IMR-90 (cell line): ENCODE results near the gene SLC22A16. TPM values are rescaled to one million over a fixed set of nuclear protein-coding genes. Genes with fewer than 3 reads are reported as not detected.
A peak's percentile ranks its signal among the peaks of the same experiment; 100 is the strongest.

Experiments used
- ATAC-seq: fragments of 200-7000 bp; cut with Tn5 transposase; 2 replicates; pipeline ENCODE4 v1.9.1; 2020; ENCODE audit warnings: low read depth, mild to moderate bottlenecking, moderate library complexity
- BruUV-seq: library from RNA; stranded (reverse); fragments of 400-500 nt; replicated peaks from 2 replicates; lab custom pipeline; 2021; lab: Mats Ljungman, UMichigan
- CTCF ChIA-PET: fragments of 300-600 bp; formaldehyde crosslinking; extraction: SDS; loops from one replicate; lab custom pipeline; 2021; ENCODE audit warnings: antibody characterized with exemption; lab: Yijun Ruan, JAX
- POLR2A ChIA-PET: fragments of 300-600 bp; sonication (Branson Sonifier 250); formaldehyde crosslinking; loops from one replicate; lab custom pipeline; 2022; ENCODE audit warnings: antibody characterized with exemption; ENCODE audit not compliant: unreplicated experiment; lab: Charles Lee
- DNase-seq: peaks from one replicate; pipeline ENCODE4 v3.0.0; 2013
- H2AFZ ChIP-seq: replicated peaks from 2 replicates; pipeline ENCODE3; 2013; ENCODE audit warnings: low read length, mild to moderate bottlenecking; ENCODE audit not compliant: poor library complexity
- H2AK5ac ChIP-seq: 2 replicates; pipeline ENCODE4 v1.6.1; 2013; ENCODE audit warnings: low read depth, low read length, inconsistent platforms
- H2AK9ac ChIP-seq: replicated peaks from 2 replicates; pipeline ENCODE3; 2013; ENCODE audit warnings: mild to moderate bottlenecking, low read depth, low read length, moderate library complexity; ENCODE audit not compliant: poor library complexity
- H2BK120ac ChIP-seq: 2 replicates; pipeline ENCODE4 v1.6.1; 2013; ENCODE audit warnings: low read depth, low read length, inconsistent platforms
- H2BK15ac ChIP-seq: 3 replicates; pipeline ENCODE4 v1.6.1; 2013; ENCODE audit warnings: low read depth, low read length, inconsistent platforms
- H2BK20ac ChIP-seq: 2 replicates; pipeline ENCODE4 v1.6.1; 2013; ENCODE audit warnings: low read depth, mild to moderate bottlenecking, inconsistent platforms, low read length, moderate library complexity
- H2BK5ac ChIP-seq: 2 replicates; pipeline ENCODE4 v1.6.1; 2013; ENCODE audit warnings: mild to moderate bottlenecking, low read depth, low read length, inconsistent platforms; ENCODE audit not compliant: poor library complexity, severe bottlenecking
- H3K14ac ChIP-seq: replicated peaks from 2 replicates; pipeline ENCODE4 v1.6.1; 2013; ENCODE audit warnings: low read depth, low read length, inconsistent platforms
- H3K18ac ChIP-seq: 2 replicates; pipeline ENCODE4 v1.6.1; 2013; ENCODE audit warnings: low read depth, low read length, control low read depth
- H3K23ac ChIP-seq: 2 replicates; pipeline ENCODE4 v1.6.1; 2013; ENCODE audit warnings: low read depth, low read length, inconsistent platforms
- H3K27ac ChIP-seq: 2 replicates; pipeline ENCODE4 v1.5.1; 2013; ENCODE audit warnings: mild to moderate bottlenecking, control low read depth, low read length; ENCODE audit not compliant: insufficient read depth
- H3K27me3 ChIP-seq: 2 replicates; pipeline ENCODE4 v1.6.1; 2013; ENCODE audit warnings: low read length; ENCODE audit not compliant: control insufficient read depth, insufficient read depth
- H3K36me3 ChIP-seq: 2 replicates; pipeline ENCODE4 v1.6.1; 2013; ENCODE audit warnings: low read length, mixed read lengths; ENCODE audit not compliant: control insufficient read depth, insufficient read depth
- H3K4ac ChIP-seq: 2 replicates; pipeline ENCODE4 v1.6.1; 2013; ENCODE audit warnings: low read depth, low read length, inconsistent platforms
- H3K4me1 ChIP-seq: 2 replicates; pipeline ENCODE4 v1.6.1; 2013; ENCODE audit warnings: low read length, mixed read lengths; ENCODE audit not compliant: control insufficient read depth, insufficient read depth
- H3K4me2 ChIP-seq: 2 replicates; pipeline ENCODE4 v1.6.1; 2013; ENCODE audit warnings: low read depth, mild to moderate bottlenecking, control low read depth, low read length, moderate library complexity
- H3K4me3 ChIP-seq: 2 replicates; pipeline ENCODE4 v1.5.1; 2013; ENCODE audit warnings: low read depth, mild to moderate bottlenecking, control low read depth, low read length, moderate library complexity; ENCODE audit not compliant: insufficient read depth
- H3K56ac ChIP-seq: 2 replicates; pipeline ENCODE4 v1.6.1; 2013; ENCODE audit warnings: low read length, inconsistent platforms; ENCODE audit not compliant: insufficient read depth; ENCODE audit errors: extremely low read depth
- H3K79me1 ChIP-seq, 2 experiments: 2 replicates each; pipeline ENCODE4 v1.6.1; 2013; ENCODE audit warnings: low read length in 2 of 2, inconsistent platforms in 1 of 2, low read depth in 1 of 2
- H3K9ac ChIP-seq: 2 replicates; pipeline ENCODE4 v1.6.1; 2013; ENCODE audit warnings: low read depth, low read length, control low read depth
- H3K9me1 ChIP-seq: 2 replicates; pipeline ENCODE4 v1.6.1; 2013; ENCODE audit warnings: low read length, inconsistent platforms; ENCODE audit not compliant: insufficient read depth
- H3K9me3 ChIP-seq: 2 replicates; pipeline ENCODE4 v1.6.1; 2013; ENCODE audit warnings: low read length; ENCODE audit not compliant: control insufficient read depth, insufficient read depth
- H4K20me1 ChIP-seq: 2 replicates; pipeline ENCODE4 v1.6.1; 2013; ENCODE audit warnings: low read length, inconsistent platforms; ENCODE audit not compliant: insufficient read depth
- H4K5ac ChIP-seq: 2 replicates; pipeline ENCODE4 v1.6.1; 2013; ENCODE audit warnings: mild to moderate bottlenecking, low read depth, low read length, control low read depth
- H4K8ac ChIP-seq, 2 experiments: 2 replicates each; pipeline ENCODE4 v1.6.1; 2013; ENCODE audit warnings: low read depth in 2 of 2, low read length in 2 of 2, control low read depth in 1 of 2, inconsistent platforms in 1 of 2
- H4K91ac ChIP-seq: 2 replicates; pipeline ENCODE4 v1.6.1; 2013; ENCODE audit warnings: low read depth, low read length, inconsistent platforms; ENCODE audit not compliant: insufficient read depth
- BHLHE40 ChIP-seq: fragments of 150-350 bp; IDR thresholded peaks from 2 replicates; pipeline ENCODE4 v1.6.1; 2016; ENCODE audit warnings: mild to moderate bottlenecking, low read depth, low read length
- CEBPB ChIP-seq: IDR thresholded peaks from 2 replicates; pipeline ENCODE4 v1.6.1; 2012; ENCODE audit warnings: low read depth, low read length, improper control_type of control experiment
- CHD1 ChIP-seq: IDR thresholded peaks from 2 replicates; pipeline ENCODE4 v1.6.1; 2012; ENCODE audit warnings: low read depth, low read length, improper control_type of control experiment
- FOS ChIP-seq: fragments of 150-350 bp; IDR thresholded peaks from 2 replicates; pipeline ENCODE4 v1.6.1; 2016; ENCODE audit warnings: low read depth, low read length
- MAFK ChIP-seq: IDR thresholded peaks from 2 replicates; pipeline ENCODE4 v1.6.1; 2012; ENCODE audit warnings: low read depth, low read length, improper control_type of control experiment
- MAZ ChIP-seq: IDR thresholded peaks from 2 replicates; pipeline ENCODE4 v1.6.1; 2012; ENCODE audit warnings: low read depth, mild to moderate bottlenecking, low read length, improper control_type of control experiment, moderate library complexity, borderline replicate concordance
- MXI1 ChIP-seq: IDR thresholded peaks from 2 replicates; pipeline ENCODE4 v1.6.1; 2012; ENCODE audit warnings: low read depth, mild to moderate bottlenecking, low read length, moderate library complexity, borderline replicate concordance
- NFE2L2 ChIP-seq: fragments of 150-350 bp; IDR thresholded peaks from 2 replicates; pipeline ENCODE4 v1.6.1; 2016; ENCODE audit warnings: low read depth, mild to moderate bottlenecking, low read length
- POLR2A ChIP-seq: IDR thresholded peaks from 2 replicates; pipeline ENCODE4 v1.6.1; 2012; ENCODE audit warnings: mild to moderate bottlenecking, low read depth, low read length
- RAD21 ChIP-seq: IDR thresholded peaks from 2 replicates; pipeline ENCODE4 v1.6.1; 2012; ENCODE audit warnings: low read length, improper control_type of control experiment
- RCOR1 ChIP-seq: IDR thresholded peaks from 2 replicates; pipeline ENCODE4 v1.6.1; 2012; ENCODE audit warnings: mild to moderate bottlenecking, low read length, improper control_type of control experiment; ENCODE audit not compliant: insufficient replicate concordance
- SMC3 ChIP-seq: fragments of 150-350 bp; IDR thresholded peaks from 2 replicates; pipeline ENCODE4 v1.6.1; 2016; ENCODE audit warnings: low read depth, mild to moderate bottlenecking, antibody characterized with exemption, low read length, moderate library complexity
- WGBS, 2 experiments: methylation state at CpG; one replicate each; pipeline versions ENCODE4 v1.1.5 to v1.1.7; 2013; ENCODE audit warnings: missing lambda C conversion rate in 2 of 2; ENCODE audit not compliant: insufficient read length in 1 of 2; ENCODE audit errors: extremely low coverage in 2 of 2; 5-methylcytosine and 5-hydroxymethylcytosine counted together
- dilution Hi-C: fragments of 300-500 bp; cut with HindIII; formaldehyde crosslinking; loops from one replicate; pipeline ENCODE4 v1.14.3; 2018; ENCODE audit warnings: low sequenced_read_pairs; ENCODE audit not compliant: unreplicated experiment
- in situ Hi-C: fragments of 300-500 bp; cut with MboI; formaldehyde crosslinking; loops from 3 replicates; pipeline ENCODE4 v1.14.3; 2019; ENCODE audit warnings: low sequenced_read_pairs, inconsistent platforms, mixed read lengths
- intact Hi-C: fragments of 100-400 bp; cut with micrococcal nuclease; formaldehyde crosslinking; loops from 2 replicates; pipeline ENCODE4 v1.10.0; 2022
- polyA plus RNA-seq, 3 experiments: library from polyadenylated mRNA; depleted of rRNA; stranded (reverse); fragments of >200 nt; gene quantifications; 2 replicates each; pipeline ENCODE4 v1.2.3, GENCODE V29; 2012; ENCODE audit warnings: low replicate concordance in 1 of 3
- total RNA-seq: library from RNA; depleted of rRNA; stranded (reverse); fragments of >200 nt; gene quantifications from 2 replicates; pipeline ENCODE4 v1.2.3, GENCODE V29; 2012
- TF ChIP-seq, protein P1 (sequence below): conservative IDR thresholded peaks from 2 replicates; pipeline ENCODE4 v1.5.1; 2012; ENCODE audit warnings: mild to moderate bottlenecking, low read depth, low read length, improper control_type of control experiment
- TF ChIP-seq, protein P2 (sequence below): fragments of 150-350 bp; IDR thresholded peaks from 2 replicates; pipeline ENCODE4 v1.6.1; 2016; ENCODE audit warnings: low read depth, mild to moderate bottlenecking, low read length, moderate library complexity, borderline replicate concordance
- TF ChIP-seq, protein P3 (sequence below): fragments of 150-350 bp; IDR thresholded peaks from 2 replicates; pipeline ENCODE4 v1.6.1; 2017; ENCODE audit warnings: mild to moderate bottlenecking, antibody characterized with exemption, low read length, low read depth

Gene SLC22A16
- total and polyA plus RNA-seq, 2 of the 4 experiments (the other 2 are of a cell fraction): not detected

- Histone ChIP-seq H3K23ac (no peak overlapping the region), H2BK5ac (no peak overlapping the region), H3K14ac (no peak overlapping the region), H3K18ac (no peak overlapping the region), H3K4ac (no peak overlapping the region), H2BK20ac (no peak overlapping the region), H4K8ac (no peak overlapping the region), H4K20me1 (no peaks in the 10 kb centered on the region), H4K5ac (no peak overlapping the region), H2AK5ac (no peak overlapping the region), H3K4me1 (no peaks in the 10 kb centered on the region), H3K79me1 (no peaks in the 10 kb centered on the region), H2BK120ac (no peak overlapping the region), H3K56ac (no peak overlapping the region), H2BK15ac (no peak overlapping the region), H2AK9ac (no peak overlapping the region), H3K4me2 (no peak overlapping the region), H3K27me3 (peaks cover 3% of the 10 kb centered on the region; the same call in 1 of the 2 replicates), H4K91ac (no peak overlapping the region), H3K9me3 (no peaks in the 10 kb centered on the region), H2AFZ (peak overlapping the region; percentile 66), H3K9me1 (no peaks in the 10 kb centered on the region), H3K36me3 (no peaks in the 10 kb centered on the region), H3K27ac (no peak overlapping the region), H3K9ac (no peak overlapping the region), H3K4me3 (no peak overlapping the region)
- CTCF ChIA-PET: no interaction called here
- no peak for DNase-seq
- no TSS peak for BruUV-seq
- TF ChIP-seq, protein P1, sequence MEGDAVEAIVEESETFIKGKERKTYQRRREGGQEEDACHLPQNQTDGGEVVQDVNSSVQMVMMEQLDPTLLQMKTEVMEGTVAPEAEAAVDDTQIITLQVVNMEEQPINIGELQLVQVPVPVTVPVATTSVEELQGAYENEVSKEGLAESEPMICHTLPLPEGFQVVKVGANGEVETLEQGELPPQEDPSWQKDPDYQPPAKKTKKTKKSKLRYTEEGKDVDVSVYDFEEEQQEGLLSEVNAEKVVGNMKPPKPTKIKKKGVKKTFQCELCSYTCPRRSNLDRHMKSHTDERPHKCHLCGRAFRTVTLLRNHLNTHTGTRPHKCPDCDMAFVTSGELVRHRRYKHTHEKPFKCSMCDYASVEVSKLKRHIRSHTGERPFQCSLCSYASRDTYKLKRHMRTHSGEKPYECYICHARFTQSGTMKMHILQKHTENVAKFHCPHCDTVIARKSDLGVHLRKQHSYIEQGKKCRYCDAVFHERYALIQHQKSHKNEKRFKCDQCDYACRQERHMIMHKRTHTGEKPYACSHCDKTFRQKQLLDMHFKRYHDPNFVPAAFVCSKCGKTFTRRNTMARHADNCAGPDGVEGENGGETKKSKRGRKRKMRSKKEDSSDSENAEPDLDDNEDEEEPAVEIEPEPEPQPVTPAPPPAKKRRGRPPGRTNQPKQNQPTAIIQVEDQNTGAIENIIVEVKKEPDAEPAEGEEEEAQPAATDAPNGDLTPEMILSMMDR: no peak
- TF ChIP-seq MAZ: no peak
- TF ChIP-seq CEBPB: no peak
- TF ChIP-seq, protein P2, sequence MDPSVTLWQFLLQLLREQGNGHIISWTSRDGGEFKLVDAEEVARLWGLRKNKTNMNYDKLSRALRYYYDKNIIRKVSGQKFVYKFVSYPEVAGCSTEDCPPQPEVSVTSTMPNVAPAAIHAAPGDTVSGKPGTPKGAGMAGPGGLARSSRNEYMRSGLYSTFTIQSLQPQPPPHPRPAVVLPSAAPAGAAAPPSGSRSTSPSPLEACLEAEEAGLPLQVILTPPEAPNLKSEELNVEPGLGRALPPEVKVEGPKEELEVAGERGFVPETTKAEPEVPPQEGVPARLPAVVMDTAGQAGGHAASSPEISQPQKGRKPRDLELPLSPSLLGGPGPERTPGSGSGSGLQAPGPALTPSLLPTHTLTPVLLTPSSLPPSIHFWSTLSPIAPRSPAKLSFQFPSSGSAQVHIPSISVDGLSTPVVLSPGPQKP: no peak
- no peak for TF ChIP-seq CHD1
- no peak for TF ChIP-seq SMC3
- no peak for TF ChIP-seq NFE2L2
- TF ChIP-seq, protein P3, sequence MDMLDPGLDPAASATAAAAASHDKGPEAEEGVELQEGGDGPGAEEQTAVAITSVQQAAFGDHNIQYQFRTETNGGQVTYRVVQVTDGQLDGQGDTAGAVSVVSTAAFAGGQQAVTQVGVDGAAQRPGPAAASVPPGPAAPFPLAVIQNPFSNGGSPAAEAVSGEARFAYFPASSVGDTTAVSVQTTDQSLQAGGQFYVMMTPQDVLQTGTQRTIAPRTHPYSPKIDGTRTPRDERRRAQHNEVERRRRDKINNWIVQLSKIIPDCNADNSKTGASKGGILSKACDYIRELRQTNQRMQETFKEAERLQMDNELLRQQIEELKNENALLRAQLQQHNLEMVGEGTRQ: no peak
- TF ChIP-seq FOS: no peak
- no peak for TF ChIP-seq POLR2A
- no peak for TF ChIP-seq MXI1
- no peak for TF ChIP-seq MAFK
- TF ChIP-seq RAD21: no peak
- TF ChIP-seq RCOR1: no peak
- no peak for TF ChIP-seq BHLHE40
- POLR2A ChIA-PET: no interaction called here
- in situ Hi-C loops: no loop called here
- dilution Hi-C loops: no loop called here
- intact Hi-C loops: no loop called here
- no peak for ATAC-seq
- 33% methylated on average over 2 of the region's 8 CpGs; no CpG with 5 or more reads in 1 of the 2 experiments for WGBS, 2 experiments
Observed at GRCh38 chr6:110412360-110412759, 64.1 kb downstream of the SLC22A16 start.
